C4-2B (cell line): ENCODE measurements around the gene AAK1.

Experiments used
- CTCF ChIP-seq: fragments of 450-650 bp; conservative IDR thresholded peaks from 2 replicates; pipeline ENCODE4 v1.5.1; 2017; ENCODE audit warnings: mild to moderate bottlenecking
- ZFX ChIP-seq: fragments of 450-650 bp; IDR thresholded peaks from 2 replicates; pipeline ENCODE4 v1.6.1; 2017

GRCh38 chr2:69436938-69437750, 206.4 kb downstream of the AAK1 start, which contains the start of gene NFU1:
- TF ChIP-seq CTCF, result peak; percentile 33
- peak; percentile 53; the same call in 1 of the 2 replicates for TF ChIP-seq ZFX
